ENCODE measurements around the gene NRP2.

The NRP2 gene

GRCh38 chr2:205713086-205713485 lies 30.8 kb downstream of the NRP2 start:
- peak; percentile 86 for DNase-seq

DNA sequence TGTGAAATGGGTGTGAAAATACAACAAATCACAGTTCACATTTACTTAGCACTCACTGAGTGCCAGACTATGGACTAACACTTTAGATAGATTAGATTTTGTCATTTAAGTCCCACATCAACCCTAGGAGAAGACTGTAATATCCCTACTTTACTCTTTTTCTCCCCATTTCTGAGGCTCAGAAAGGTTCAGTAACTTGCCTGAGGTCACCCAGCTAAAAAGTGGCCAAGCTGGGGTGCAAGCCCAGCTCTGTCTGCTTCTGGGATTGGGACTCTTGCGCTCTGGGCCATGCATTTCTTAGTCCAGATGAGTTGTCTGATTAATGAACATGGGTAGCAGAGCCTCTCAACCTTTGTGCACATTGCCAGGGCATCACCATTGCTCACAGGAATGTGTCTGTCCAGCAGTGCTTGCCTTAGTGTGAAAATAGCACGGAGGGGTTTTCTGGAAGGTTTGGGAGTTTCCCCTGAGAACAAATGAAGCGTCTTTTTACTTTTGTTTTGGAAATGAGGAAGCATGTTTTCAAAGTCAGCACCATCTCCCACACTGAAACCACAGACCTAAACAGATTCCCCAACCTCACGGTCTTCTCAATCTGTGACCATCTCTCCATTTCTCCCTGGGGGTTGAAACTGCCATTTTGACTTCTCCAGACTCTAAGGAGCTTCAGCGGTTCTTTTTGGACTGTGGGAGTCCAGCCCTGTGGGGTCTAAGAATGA lies 31.9 kb downstream of the NRP2 start:
- DNase-seq: peak; percentile 95

GRCh38 chr2:205714789-205715720 lies 32.8 kb downstream of the NRP2 start:
- no peak for DNase-seq

DNA sequence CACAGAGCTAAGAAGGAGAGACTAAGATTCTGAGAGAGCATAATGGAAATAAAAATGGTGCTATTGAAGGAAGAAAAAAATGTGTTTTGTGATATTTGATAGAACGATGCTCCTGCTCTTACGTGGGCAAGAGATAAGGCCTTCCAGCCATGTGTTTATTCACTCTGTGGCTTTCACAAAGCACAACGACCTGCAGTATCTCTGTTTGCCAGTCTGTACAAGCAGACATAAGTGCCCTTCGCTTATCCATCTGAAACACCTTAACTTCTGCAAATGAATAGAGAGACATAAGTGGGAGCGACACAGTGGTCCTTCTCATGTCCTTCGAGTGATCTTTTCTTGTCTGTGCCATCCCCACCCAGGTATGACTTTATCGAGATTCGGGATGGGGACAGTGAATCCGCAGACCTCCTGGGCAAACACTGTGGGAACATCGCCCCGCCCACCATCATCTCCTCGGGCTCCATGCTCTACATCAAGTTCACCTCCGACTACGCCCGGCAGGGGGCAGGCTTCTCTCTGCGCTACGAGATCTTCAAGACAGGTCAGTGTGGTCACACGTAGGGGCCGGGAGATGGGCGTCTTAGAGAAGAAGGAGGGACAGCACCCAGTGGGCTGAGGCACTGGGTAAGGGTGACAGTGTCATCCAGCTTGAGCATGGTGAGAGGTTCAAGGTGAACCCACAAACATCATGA lies 33.7 kb downstream of the NRP2 start:
- no peak for DNase-seq

- DNase-seq: no peak
Measured at GRCh38 chr2:205717175-205717846, 35.0 kb downstream of the NRP2 start.

DNA sequence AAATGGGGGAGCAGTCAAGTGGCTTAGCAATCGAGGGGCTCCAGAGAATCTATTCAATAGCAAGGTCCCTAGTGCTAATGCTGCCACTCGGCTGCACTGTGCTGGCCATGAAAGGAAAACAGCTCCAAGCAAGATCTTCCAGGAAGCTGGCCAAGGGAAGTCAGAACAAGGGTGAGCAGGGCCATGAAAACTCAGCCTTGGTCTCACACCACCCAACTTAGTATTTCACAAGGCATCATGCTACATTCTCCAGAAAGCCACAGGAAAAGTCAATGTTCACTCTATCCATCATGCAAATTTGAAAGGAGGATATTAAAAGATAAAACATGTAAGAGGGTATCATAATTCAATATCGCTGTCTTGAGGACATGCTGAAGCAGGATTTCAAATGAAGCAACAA lies 35.7 kb downstream of the NRP2 start:
- no peak for DNase-seq

GRCh38 chr2:205719847-205720246 lies 37.5 kb downstream of the NRP2 start:
- no peak for DNase-seq

GRCh38 chr2:205720451-205720902 lies 38.2 kb downstream of the NRP2 start:
- no peak for DNase-seq

- DNase-seq: no peak
Measured at GRCh38 chr2:205721057-205721449, 38.8 kb downstream of the NRP2 start.

- DNase-seq: peak; percentile 51
Measured at GRCh38 chr2:205722283-205722918, 40.1 kb downstream of the NRP2 start.

DNA sequence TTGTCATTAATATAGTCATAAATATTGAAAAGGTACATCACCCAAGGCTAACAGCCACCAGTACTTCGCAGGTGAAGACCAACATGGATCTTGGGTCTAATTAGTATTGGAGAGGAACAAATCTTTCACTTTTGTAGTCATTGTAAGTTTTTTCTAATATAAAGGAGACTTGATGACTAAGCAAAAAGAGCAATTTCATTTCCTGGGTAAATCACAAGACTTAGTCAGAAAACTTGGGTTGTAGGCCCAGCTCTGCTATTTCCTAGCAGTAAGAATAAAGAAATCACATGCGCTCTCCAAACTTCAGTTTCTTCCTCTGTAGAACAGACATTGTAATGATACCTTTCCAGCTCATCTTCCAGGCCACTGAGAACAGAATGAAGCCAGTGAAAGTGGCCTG lies 40.9 kb downstream of the NRP2 start:
- DNase-seq: peak; percentile 68

GRCh38 chr2:205725059-205725458 lies 42.8 kb downstream of the NRP2 start:
- no peak for DNase-seq

DNA sequence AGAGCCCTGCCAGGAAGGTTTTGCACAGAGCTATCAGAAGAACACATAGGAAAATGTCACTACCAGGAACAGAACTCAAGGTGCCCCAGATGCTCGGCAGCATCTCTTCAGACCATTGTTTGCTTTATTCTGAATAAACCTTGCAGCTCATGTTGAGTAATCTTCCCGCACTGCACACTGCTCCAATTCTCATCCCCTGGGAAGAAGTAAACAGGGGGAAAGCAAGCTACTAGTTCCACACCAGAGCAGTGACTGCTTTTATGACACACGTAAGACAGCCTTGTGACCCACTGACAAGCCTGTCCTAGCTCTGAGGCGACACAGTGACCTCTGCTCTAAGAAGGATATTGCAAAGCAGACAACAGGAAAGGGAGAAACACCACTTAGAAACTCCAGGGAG lies 44.2 kb downstream of the NRP2 start:
- DNase-seq: no peak

- DNase-seq: no peak
Measured at GRCh38 chr2:205727174-205727573, 44.9 kb downstream of the NRP2 start.

DNA sequence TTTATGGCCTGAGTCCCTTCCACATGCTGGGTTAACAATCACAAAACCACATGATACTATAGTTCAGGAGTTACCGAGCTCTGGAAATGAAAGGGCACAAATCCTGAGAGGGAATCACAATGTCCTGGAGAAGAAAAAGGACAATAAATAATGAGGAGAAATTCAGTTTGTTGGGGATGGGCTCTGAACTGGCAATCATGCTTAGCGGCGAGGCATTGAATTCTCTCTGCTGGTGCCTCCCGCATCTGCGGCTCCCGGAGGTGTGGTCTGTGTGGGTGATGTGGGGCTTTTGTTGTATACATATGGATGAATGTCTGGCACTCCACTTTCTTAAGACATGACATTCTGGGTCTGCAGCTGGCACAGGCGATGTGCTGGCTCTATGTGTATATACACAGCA lies 46.1 kb downstream of the NRP2 start:
- no peak for DNase-seq

DNA sequence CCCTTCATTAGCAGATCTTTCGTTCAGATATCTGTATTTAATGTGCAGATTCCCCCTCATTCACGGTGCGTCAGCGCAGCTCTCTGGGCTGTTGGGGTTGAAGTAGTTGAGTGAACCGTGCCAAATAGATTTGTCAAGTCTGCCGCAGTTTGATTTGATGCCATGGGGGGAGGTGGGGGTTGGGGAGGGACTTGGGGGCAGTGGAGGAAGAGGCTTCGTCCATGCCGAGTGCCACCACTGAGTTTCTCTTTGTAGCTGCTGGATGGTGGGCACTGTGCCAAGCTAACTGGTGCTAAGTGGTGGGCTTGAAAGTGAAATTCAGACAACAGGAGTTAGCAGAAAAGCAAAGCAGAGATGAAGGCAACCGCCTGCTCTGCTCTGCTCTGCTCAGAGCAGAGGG lies 47.9 kb downstream of the NRP2 start:
- no peak for DNase-seq

GRCh38 chr2:205730701-205731582 lies 48.6 kb downstream of the NRP2 start:
- DNase-seq: peak; percentile 33

DNA sequence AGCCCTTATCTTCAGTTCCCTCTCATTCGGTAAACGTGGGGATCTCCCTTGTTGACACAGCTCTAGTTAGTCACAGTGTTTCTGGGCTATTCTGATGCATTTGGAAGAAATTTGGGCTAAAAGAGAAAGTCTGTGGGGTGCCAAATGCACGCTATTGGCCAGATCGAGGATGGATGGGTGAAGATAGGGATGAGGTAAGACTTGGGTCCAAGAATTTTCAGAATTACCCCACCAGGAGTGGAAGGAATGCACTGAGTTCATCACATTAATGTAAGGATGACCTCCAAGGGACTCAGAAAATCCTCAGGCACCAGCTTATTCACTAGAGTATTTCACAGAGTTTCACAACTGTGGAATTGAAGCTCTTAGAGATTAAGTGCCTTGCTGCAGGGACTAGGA lies 49.3 kb downstream of the NRP2 start:
- peak; percentile 85 for DNase-seq

- DNase-seq: no peak
Measured at GRCh38 chr2:205732314-205732713, 50.0 kb downstream of the NRP2 start.

- no peak for DNase-seq
Measured at GRCh38 chr2:205733082-205733481, 50.8 kb downstream of the NRP2 start.

GRCh38 chr2:205733648-205734047 lies 51.3 kb downstream of the NRP2 start:
- DNase-seq: no peak
